ENCODE data around the gene DZIP1.

The DZIP1 gene

DNA sequence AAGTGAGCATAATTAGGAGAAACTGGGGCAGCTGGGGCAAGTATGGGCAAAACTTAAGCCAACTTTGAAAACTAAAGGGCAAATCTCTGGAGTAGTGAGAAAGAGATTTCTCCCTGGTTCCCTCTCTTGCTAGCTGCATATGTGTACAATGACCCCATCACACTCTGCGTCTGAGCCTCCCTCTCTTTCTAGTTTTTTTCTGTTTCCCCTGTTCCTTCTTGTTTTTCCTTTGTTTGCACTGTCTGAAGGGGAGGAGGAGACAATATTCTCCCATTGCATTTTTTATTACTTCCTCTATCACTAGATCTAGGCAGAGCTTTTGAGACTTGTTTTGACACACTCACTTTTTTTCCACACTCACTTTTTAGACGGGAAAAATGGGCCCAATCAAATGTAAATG lies 103.2 kb downstream of the DZIP1 start:
- DNase-seq = no peak

DNA sequence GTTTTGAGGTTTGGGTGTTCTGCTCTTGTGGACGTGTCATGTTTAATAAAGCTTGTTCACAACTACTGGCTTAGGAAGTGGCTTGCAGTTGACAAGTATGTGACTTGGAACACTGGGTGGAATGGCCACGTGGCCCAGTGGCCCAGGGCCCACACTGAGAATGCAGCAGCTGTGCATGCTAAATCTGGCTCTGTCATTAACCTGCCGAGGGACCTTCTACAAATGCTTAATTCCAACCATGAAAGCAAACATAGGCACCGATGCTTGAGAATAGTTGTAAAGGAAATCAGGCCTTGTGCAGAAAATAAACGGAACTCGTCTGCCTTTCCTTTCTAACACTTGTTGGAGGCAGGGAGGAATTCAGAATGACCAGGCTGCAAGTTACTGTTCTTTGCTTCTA lies 103.6 kb downstream of the DZIP1 start:
- no peak for DNase-seq

DNA sequence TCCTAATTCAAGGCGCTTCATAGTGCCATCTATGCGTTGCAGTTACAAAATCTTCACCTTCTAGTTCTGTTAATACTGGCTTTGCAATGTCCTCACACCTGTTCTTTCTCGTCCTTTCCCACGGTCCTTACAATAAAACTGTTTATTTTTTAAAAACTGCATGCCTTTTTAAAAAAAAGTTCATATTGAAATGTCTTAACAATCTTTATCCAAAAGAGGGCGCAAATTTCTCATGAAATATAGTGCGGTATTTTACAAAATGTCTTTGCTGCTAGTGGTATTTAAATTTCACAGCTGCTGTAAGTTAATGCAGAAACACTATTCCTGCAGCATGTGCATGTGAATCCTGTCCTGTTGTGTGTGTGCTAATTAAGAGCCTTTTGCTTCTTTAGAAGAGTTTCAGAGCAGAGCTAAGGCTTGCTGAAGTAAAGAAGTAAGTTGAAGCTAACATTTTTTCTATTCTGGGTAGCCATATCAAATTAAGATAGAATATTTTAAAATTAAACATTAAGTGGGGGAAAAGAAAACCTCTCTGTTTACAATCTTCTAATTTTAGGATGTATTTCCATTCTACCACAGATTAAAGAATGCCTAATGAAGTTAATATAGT lies 107.8 kb downstream of the DZIP1 start:
- DNase-seq = peak; percentile 46 to 77 (median 61)

DNA sequence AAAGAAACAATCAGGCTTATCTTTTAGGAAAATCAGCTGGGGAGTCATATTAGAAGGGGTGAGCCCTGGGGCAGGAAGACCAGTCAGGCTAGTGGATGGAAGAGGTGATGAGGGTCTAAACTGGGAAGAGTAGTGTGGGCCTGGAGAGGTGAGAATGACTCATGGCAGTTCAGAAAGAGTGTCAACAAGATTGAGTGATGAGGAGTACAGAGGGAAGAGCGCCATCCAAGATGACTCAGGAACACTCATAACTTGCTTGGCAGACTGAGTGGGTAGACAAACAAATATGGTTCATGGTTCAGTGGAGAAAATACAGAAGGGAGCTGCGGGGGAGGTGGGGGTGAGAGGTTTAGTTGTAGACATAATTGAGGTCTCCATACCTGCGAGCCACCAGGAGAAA lies 109.3 kb downstream of the DZIP1 start:
- peak; percentile 49 to 78 (median 63) for DNase-seq

DNA sequence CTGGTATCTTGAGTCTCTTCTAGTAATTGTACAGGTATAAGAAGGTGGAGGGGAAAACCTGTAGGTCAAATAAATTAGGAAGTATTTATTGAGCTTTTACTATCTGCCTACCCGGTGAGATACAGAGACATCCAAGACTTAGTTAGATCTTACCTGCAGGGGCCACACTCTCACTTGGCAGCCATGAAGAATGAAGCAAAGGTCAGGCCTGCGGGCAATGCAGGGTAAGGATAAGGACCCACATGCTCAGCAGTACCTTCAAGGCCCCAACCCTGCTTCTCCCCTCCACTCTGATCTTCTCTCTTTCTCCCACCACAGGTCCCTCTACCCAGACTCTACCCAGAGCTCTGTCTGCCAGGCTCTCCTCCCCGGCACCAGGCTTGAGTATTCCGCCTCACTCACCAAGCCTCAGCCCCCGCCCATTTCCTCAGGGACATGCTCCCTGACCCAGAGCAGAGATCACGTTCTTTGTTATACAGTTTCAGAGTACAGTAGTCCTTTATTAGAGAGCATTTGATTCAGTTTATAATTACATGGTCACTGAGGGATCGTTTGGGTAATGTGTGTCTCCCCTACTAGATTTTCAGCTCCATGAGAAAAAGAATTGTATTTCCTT lies 110.9 kb downstream of the DZIP1 start:
- no peak for DNase-seq

DNA sequence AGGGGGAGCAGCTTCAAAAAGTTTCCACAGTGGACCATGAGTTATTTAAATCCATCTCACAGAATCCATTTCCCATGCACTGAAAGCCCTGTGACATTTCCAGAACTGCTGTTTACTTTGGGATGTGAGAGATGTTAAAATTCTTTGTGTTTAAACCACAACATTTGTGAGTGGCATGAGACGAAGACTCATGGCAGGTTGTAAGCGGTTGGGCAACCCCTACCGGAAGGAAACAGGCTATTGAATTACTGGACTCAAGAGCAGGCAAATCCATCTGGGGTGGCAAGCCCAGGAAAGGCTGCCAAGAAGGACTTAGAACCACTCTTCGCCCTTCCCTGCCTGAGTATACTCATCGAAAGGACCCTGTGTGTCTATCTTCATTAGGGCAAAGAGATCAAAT lies 114.3 kb downstream of the DZIP1 start:
- DNase-seq = peak; percentile 26 to 44 (median 31)
